HG03342 (cell line): ENCODE data around the gene TIGD6.
"Not testable (repeated sequence)": the region's sequence is repeated elsewhere in the genome, so short reads cannot be mapped to it uniquely, and the experiment has no call there.

Experiments used
- ATAC-seq: cut with Tn5 transposase; IDR thresholded peaks from one replicate; pipeline ENCODE4 v1.9.1; 2021; ENCODE audit warnings: mild to moderate bottlenecking, moderate library complexity; ENCODE audit not compliant: unreplicated experiment

TIGD6 gene

GRCh38 chr5:150000256-150000989 lies at the start of gene TIGD6, which contains the start of gene HMGXB3:
TIGD6 (minus strand) TSS chr5:150000654; CDS start chr5:149996348, 4,306 bp downstream.
HMGXB3 (plus strand) TSS chr5:150000739; CDS start chr5:150004853, 4,114 bp downstream.
- peak; percentile 88 for ATAC-seq

DNA sequence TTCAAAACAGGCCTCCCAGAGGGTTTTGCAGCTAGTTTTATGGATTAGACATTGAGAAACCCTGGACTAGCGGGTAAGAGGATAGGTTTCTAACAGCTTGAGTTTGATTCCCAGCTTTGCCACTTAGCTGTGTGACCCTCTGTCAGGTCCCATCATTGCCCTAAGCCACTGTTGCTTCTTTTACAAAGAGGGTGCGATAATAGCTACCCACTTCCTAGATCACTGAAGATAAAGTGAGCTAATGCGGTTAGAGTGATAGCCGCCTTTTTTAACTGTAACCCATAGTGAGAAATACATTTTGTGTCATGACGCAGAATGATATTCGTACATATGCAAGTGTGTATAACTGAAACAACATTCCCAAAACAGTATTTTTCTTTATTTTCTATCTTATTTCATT lies 45.6 kb upstream of the TIGD6 start:
- no peak for ATAC-seq

- ATAC-seq: no peak
These were observed 45.1 kb upstream of the TIGD6 start for GRCh38 chr5:150045549-150045948.

DNA sequence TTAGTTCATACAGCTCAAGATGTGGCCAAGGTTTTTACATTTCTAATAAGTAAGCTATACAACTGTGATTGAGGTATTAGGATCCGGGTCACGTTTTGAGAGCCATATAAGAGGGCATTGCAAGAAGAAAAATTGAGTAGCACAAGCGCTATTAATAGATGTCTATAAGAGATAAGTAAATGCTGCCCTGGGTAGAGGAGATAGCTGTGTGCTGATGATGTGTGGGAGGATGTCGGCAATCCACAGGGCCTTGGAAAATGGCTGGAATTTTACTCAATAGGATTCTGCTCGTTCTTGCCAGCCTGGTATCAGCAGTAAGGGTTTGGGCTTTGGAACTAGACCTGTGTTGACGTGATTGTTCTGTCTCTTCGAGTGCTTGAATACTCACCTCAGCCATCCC lies 44.3 kb upstream of the TIGD6 start:
- ATAC-seq: no peak

DNA sequence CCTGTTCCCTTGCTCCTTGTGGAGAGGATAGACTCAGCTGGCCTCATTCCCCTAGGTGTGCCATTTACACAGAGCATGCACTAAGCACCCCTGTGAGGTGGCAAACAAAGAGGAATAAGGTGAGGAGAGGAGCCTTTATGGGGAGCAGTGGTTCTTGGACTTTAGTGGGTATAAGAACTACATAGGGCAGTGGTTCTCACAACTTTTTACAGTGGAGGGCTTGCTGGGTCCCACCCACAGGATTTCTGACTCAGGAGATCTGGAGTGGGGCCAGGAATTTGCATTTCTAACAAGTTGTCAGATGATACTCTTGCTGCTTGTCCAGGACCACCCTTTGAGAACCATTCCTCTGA lies 43.9 kb upstream of the TIGD6 start:
- no peak for ATAC-seq

GRCh38 chr5:150043657-150044328 lies 43.3 kb upstream of the TIGD6 start:
- ATAC-seq: no peak

DNA sequence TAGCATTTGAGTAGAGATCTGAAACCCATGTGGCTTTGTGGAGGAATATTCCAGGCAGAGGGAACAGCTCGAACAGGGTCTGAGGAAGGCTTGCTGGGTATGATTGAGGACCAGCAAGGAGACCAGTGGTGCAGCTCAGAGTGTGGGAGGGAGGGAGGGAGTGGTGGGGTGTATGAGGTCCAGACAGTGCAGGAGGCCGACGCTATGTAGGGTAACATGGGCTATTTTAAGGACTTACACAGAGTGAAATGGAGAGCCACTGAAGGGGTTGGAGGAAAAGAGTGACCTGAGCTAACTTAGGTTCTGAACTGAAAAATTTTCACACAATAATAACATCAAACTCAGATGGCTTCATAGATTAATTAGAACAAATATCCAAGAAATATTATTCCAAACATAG lies 42.0 kb upstream of the TIGD6 start:
- no peak for ATAC-seq

GRCh38 chr5:150038547-150038946 lies 38.1 kb upstream of the TIGD6 start:
- no peak for ATAC-seq

DNA sequence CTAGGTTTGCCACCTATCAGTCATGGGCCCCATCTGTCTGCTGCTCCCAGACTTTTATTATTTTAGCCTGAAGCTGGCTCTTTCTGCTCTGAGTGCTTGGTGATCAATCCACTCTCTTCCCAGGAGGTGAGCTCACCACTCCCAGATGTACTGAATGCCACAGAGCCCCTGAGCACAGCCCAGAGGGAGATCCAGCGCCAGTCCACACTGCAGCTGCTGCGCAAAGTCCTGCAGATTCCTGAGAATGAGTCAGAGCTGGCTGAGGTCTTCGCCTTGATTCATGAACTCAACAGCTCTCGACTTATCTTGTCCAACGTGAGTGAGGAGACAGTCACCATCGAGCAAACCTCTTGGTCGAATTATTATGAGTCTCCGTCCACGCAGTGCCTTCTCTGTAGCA lies 36.1 kb upstream of the TIGD6 start:
- ATAC-seq: no peak

DNA sequence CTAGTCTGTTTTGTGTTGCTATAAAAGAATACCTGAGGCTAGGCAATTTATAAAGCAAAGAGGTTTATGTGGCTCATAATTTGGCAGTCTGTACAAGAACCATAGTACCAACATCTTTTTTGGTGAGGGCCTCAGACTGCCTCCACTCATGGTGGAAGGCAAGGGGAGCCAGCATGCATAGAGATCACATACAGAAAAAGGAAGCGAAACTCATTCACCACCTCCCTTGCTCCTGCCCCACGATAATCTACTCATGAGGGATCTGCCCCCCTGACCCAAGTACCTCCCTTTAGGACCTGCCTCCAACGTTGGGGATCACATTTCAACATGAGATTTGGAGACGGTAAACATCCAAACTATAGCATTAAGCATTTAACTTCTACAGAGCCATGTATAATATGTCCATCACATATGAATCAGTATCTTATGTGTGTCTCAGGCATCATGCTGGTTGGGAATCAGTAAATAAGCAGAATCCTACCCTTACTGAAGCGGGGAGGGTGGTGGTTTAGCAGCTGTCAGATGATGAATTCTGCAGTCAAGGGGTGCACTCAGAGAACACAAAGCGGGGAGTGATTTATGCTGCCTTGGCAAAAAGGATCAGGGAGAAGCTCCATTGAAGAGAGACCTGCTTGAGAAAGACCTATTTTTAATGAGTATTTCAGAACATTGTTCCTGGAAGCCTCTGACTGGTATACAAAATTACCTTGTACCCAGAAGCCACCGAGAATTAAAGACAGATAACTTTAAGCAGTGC lies 34.9 kb upstream of the TIGD6 start:
- peak; percentile 99 for ATAC-seq

DNA sequence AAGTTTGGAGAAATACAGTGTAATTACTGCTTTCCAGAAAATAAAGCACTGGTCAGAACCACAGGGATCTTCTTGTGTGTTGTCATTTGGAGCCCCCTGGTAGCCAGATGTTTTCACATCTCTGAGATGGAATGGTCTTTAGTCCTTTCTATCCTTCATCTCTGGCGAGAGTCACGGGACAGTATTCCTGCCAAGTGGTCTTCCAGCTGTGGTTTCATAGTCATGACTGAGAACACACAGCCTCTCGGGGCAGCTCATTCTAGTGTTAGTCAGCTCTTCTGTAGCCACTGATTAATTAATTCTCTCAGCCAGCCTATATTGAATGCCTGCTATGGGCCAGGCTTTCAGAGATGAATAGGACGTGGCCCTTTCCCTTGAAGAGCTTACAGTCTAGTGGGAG lies 34.2 kb upstream of the TIGD6 start:
- no peak for ATAC-seq

DNA sequence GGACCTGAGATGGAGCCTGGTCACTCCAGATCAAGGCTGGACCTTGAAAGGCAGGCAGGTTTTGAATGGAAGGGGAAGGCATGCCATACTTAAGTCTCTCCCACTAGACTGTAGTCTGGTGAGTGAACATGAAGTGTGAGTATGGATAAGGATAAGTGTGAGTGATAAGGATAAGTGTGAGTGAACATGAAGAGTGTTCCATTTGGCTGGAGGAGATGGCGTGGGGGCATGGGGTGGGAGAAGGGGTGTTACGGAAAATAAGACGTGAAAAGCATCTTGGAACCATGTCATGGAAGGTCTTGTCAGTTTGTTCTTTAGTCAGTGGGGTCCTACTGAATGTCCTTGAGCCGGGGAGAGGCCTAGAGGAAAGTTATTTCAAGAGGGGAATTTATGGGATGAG lies 32.9 kb upstream of the TIGD6 start:
- ATAC-seq: no peak

DNA sequence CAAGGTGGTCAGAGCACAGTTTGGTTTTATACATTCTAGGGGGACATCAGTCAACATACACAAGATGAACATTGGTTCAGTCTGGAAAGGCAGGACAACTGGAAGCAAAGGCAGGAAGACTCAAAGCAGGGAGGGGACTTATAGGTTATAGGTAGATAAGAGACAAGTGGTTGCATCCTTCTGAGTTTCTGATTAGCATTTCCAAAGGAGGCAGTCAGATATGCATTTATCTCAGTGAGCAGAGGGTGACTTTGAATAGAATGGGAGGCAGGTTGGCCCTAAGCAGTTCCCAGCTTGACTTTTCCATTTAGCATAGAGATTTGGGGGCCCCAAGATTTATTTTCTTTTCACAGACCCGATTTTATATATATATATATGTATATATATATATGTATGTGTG lies 27.6 kb upstream of the TIGD6 start:
- ATAC-seq: not testable (repeated sequence)

GRCh38 chr5:150026682-150027172 lies 26.3 kb upstream of the TIGD6 start:
- no peak for ATAC-seq

- ATAC-seq: no peak
These were observed 24.0 kb upstream of the TIGD6 start for GRCh38 chr5:150024346-150024984.

- no peak for ATAC-seq
These were observed 22.7 kb upstream of the TIGD6 start for GRCh38 chr5:150023136-150023535.

GRCh38 chr5:150022681-150023080 lies 22.2 kb upstream of the TIGD6 start:
- ATAC-seq: no peak

GRCh38 chr5:150022158-150022531 lies 21.7 kb upstream of the TIGD6 start:
- ATAC-seq: no peak

DNA sequence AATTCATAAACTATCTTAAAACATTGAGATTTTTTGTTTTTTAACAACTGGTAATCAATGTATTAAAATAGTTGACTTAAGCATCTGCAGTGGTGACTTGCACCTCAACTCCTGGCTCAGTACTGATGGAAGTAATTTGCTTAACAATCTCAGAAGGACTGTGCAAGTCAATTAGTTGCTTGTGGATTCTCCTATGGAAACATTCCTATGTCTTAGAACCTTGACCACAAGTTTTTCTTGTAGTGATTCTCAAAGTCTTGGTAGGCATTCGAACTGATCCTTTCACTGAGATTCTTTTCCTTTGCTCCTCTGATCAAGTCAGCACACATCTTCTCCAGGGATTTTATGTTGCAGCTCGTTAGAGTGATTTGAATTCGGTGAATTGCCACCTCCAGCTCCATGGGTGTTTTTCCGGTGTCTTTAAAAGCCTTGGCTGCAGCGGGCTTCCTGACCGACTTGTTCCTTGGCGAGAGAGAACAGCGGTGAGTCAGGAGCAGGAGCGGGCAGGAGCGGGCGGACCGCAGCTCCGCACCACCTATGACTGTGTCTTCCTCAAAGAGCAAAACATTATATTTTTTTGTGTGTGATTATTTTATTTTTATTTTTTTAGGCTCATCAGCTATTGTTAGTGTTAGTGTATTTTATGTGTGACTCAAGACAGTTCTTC lies 21.2 kb upstream of the TIGD6 start:
- ATAC-seq: no peak

- ATAC-seq: no peak
These were observed 19.8 kb upstream of the TIGD6 start for GRCh38 chr5:150020249-150020648.
